Calu3 (cell line): ENCODE data around the gene E2F3. TPM values are rescaled to one million over a fixed set of nuclear protein-coding genes. Genes with fewer than 3 reads are reported as not detected.
A peak's percentile ranks its signal among the peaks of the same experiment; 100 is the strongest.

Experiments used
- BruUV-seq: library from RNA; stranded (reverse); fragments of 400-500 nt; replicated peaks from 2 replicates; lab custom pipeline; 2021; lab: Mats Ljungman, UMichigan
- CTCF ChIA-PET: fragments of 300-600 bp; sonication (Branson Sonifier 250); formaldehyde crosslinking; loops from one replicate; lab custom pipeline; 2022; ENCODE audit warnings: antibody characterized with exemption; lab: Charles Lee
- DNase-seq: peaks from one replicate; pipeline ENCODE4 v3.0.0; 2022
- H3K27ac Mint-ChIP-seq: one replicate; pipeline ENCODE4 v1.8.0; 2022; ENCODE audit warnings: mixed read lengths; ENCODE audit not compliant: unreplicated experiment
- H3K27me3 Mint-ChIP-seq: one replicate; pipeline ENCODE4 v1.8.0; 2022; ENCODE audit warnings: mixed read lengths; ENCODE audit not compliant: unreplicated experiment
- H3K36me3 Mint-ChIP-seq: one replicate; pipeline ENCODE4 v1.8.0; 2022; ENCODE audit warnings: mild to moderate bottlenecking, moderate library complexity, mixed read lengths; ENCODE audit not compliant: insufficient read depth, unreplicated experiment
- H3K4me1 Mint-ChIP-seq: one replicate; pipeline ENCODE4 v1.8.0; 2022; ENCODE audit warnings: mild to moderate bottlenecking, low read depth, mixed read lengths; ENCODE audit not compliant: unreplicated experiment
- H3K4me3 Mint-ChIP-seq: one replicate; pipeline ENCODE4 v1.8.0; 2022; ENCODE audit warnings: mild to moderate bottlenecking, low read depth, moderate library complexity, mixed read lengths; ENCODE audit not compliant: unreplicated experiment
- H3K9me3 Mint-ChIP-seq: one replicate; pipeline ENCODE4 v1.8.0; 2022; ENCODE audit warnings: low read depth, mixed read lengths; ENCODE audit not compliant: unreplicated experiment
- CTCF ChIP-seq: fragments of 200-600 bp; IDR thresholded peaks from one replicate; pipeline ENCODE4 v1.8.0; 2022; ENCODE audit warnings: antibody characterized with exemption; ENCODE audit not compliant: unreplicated experiment
- intact Hi-C: fragments of 100-400 bp; cut with micrococcal nuclease; formaldehyde crosslinking; loops from one replicate; pipeline ENCODE4 v1.10.0; 2022; ENCODE audit not compliant: unreplicated experiment
- total RNA-seq: library from RNA; stranded (reverse); gene quantifications from 2 replicates; pipeline ENCODE4 v1.2.3, GENCODE V29; 2022

E2F3 gene
- total RNA-seq, 1 experiment from 2014 or later, result 69.8 TPM

GRCh38 chr6:20476501-20477043 is 74.9 kb downstream of the E2F3 start:
- Mint-ChIP-seq H3K4me1 (peaks cover 11% of the 10 kb centered on the region), H3K27me3 (no peaks in the 10 kb centered on the region), H3K36me3 (peaks cover 42% of the 10 kb centered on the region), H3K9me3 (no peaks in the 10 kb centered on the region), H3K4me3 (no peak overlapping the region), H3K27ac (no peak overlapping the region)
- no peak for DNase-seq
- TF ChIP-seq CTCF, result no peak
- BruUV-seq, result no TSS peak
- CTCF ChIA-PET, result interaction anchor here (0.7 kb wide), 2 partner anchors 7 to 59 kb away, joined by 3 read pairs; no protein-coding TSS in a partner anchor
- intact Hi-C loops, result no loop called here

GRCh38 chr6:20477485-20477884 is 75.8 kb downstream of the E2F3 start:
- H3K4me3 Mint-ChIP-seq, result no peak overlapping the region
- CTCF ChIA-PET, result interaction anchor here (0.7 kb wide), 1 partner anchor 8 kb away, joined by 3 read pairs; no protein-coding TSS in a partner anchor
- peaks cover 49% of the 10 kb centered on the region for H3K36me3 Mint-ChIP-seq
- no peak for TF ChIP-seq CTCF
- intact Hi-C loops, result no loop called here
- no peaks in the 10 kb centered on the region for H3K27me3 Mint-ChIP-seq
- H3K27ac Mint-ChIP-seq, result peak overlapping the region; percentile 49
- H3K9me3 Mint-ChIP-seq, result no peaks in the 10 kb centered on the region
- DNase-seq, result no peak
- H3K4me1 Mint-ChIP-seq, result peaks cover 11% of the 10 kb centered on the region
- no TSS peak for BruUV-seq

- Mint-ChIP-seq H3K4me3 (no peak overlapping the region), H3K9me3 (no peaks in the 10 kb centered on the region), H3K27me3 (no peaks in the 10 kb centered on the region), H3K27ac (no peak overlapping the region), H3K36me3 (peaks cover 63% of the 10 kb centered on the region), H3K4me1 (peaks cover 11% of the 10 kb centered on the region)
- CTCF ChIA-PET, result no interaction called here
- intact Hi-C loops, result no loop called here
- DNase-seq, result no peak
- BruUV-seq, result no TSS peak
- no peak for TF ChIP-seq CTCF
These were observed 77.4 kb downstream of the E2F3 start for GRCh38 chr6:20479060-20479459.

GRCh38 chr6:20479526-20479925 is 77.8 kb downstream of the E2F3 start:
- Mint-ChIP-seq H3K4me1 (peaks cover 11% of the 10 kb centered on the region), H3K9me3 (no peaks in the 10 kb centered on the region), H3K27me3 (no peaks in the 10 kb centered on the region), H3K36me3 (peaks cover 67% of the 10 kb centered on the region), H3K27ac (no peak overlapping the region), H3K4me3 (no peak overlapping the region)
- intact Hi-C loops, result no loop called here
- CTCF ChIA-PET, result no interaction called here
- no peak for TF ChIP-seq CTCF
- BruUV-seq, result no TSS peak
- no peak for DNase-seq
